ENCODE results near the gene SNX8. TPM values are rescaled to one million over a fixed set of nuclear protein-coding genes. Genes with fewer than 3 reads are reported as not detected.
A peak's percentile ranks its signal among the peaks of the same experiment; 100 is the strongest.

Gene SNX8
- total and polyA plus RNA-seq, 9 of the 15 experiments (the other 6 are each of a cell fraction or from before 2014, with no cell fraction given), result 2.7 to 51.6 (median 16.9) TPM

- no peak for TF ChIP-seq MECOM (CRISPR knock-in tag; IDR thresholded peaks at IDR 0.05)
- peak; percentile 13; the same call in 1 of the 2 replicates for TF ChIP-seq NR3C1 (CRISPR knock-in tag; IDR thresholded peaks at IDR 0.05)
- TF ChIP-seq PKNOX1 (IDR thresholded peaks at IDR 0.05), result peak; percentile 26; the same call in 1 of the 2 replicates
- no peak for TF ChIP-seq PRPF4 (IDR thresholded peaks at IDR 0.05; ENCODE audit: insufficient read depth, low read depth, low read length, poor library complexity, severe bottlenecking)
- TF ChIP-seq CHD4 (IDR thresholded peaks at IDR 0.05; ENCODE audit: insufficient read depth, insufficient replicate concordance, low read depth, low read length, poor library complexity, severe bottlenecking), result no peak
- TF ChIP-seq STAT5B (CRISPR knock-in tag; IDR thresholded peaks at IDR 0.05), result no peak
- TF ChIP-seq MIER1 (IDR thresholded peaks at IDR 0.05; ENCODE audit: low read depth), result 0 out of 2 replicates have a peak, but pooled peaks have one; percentile 41
- TF ChIP-seq OTX1 (CRISPR knock-in tag; IDR thresholded peaks at IDR 0.05), result no peak
- TF ChIP-seq MAFG (tag; conservative IDR thresholded peaks at IDR 0.05), result no peak
- TF ChIP-seq RCOR1 (IDR thresholded peaks at IDR 0.05; ENCODE audit: borderline replicate concordance in 1 of 2, low read depth in 2 of 2, low read length in 2 of 2), result peak in 1 of 2 experiments; percentile 44; a peak in 1 of 4 replicates
- no peak for TF ChIP-seq MAFF (IDR thresholded peaks at IDR 0.05; ENCODE audit: low read length)
- TF ChIP-seq ZNF589 (CRISPR knock-in tag; IDR thresholded peaks at IDR 0.05; ENCODE audit: low read depth), result no peak
- no peak for TF ChIP-seq AFF1 (IDR thresholded peaks at IDR 0.05; ENCODE audit: low read depth in 1 of 2, partially characterized antibody in 2 of 2)
- TF ChIP-seq ZNF398 (CRISPR knock-in tag; IDR thresholded peaks at IDR 0.05), result no peak
- TF ChIP-seq EP400 (IDR thresholded peaks at IDR 0.05), result no peak
- TF ChIP-seq GABPB1 (CRISPR knock-in tag; IDR thresholded peaks at IDR 0.05), result 0 out of 2 replicates have a peak, but pooled peaks have one; percentile 22
- TF ChIP-seq ZNF586 (CRISPR knock-in tag; conservative IDR thresholded peaks at IDR 0.05), result no peak
- TF ChIP-seq CC2D1A (IDR thresholded peaks at IDR 0.05), result peak; percentile 37; the same call in 1 of the 2 replicates
- no peak for TF ChIP-seq ARID3B (CRISPR knock-in tag; IDR thresholded peaks at IDR 0.05; ENCODE audit: borderline replicate concordance)
Measured at GRCh38 chr7:2313450-2314208, 612 bp downstream of the SNX8 start (continued).

Data from K562 (cell line).